ENCODE results near the gene TBL1X.

TBL1X gene

DNA sequence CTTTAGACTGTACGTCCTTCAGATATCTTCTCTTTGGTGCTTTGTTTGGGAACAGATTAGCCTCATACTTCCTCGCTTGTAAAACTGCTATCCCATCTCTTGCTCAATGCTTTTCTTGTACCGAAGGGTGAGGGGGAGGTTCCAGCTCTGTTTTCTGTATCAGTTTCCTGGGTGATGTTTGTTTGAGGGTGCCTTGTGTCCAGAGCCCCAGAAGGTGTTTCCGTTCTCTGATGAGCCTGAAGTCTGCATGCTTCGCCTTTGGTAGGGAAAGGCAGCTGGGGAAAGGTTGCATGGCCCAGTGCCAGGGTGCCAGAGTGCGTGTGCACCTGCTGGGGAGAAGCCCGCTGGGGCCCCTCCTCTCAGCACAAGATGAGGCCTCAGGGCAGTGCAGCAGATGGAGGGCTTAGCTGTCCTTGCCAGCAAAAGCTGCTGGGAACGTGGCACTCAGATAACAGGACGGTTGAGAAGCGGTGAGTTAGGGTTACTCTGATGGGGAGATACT is 73.7 kb downstream of the TBL1X start:
- DNase-seq = peak; percentile 64

DNA sequence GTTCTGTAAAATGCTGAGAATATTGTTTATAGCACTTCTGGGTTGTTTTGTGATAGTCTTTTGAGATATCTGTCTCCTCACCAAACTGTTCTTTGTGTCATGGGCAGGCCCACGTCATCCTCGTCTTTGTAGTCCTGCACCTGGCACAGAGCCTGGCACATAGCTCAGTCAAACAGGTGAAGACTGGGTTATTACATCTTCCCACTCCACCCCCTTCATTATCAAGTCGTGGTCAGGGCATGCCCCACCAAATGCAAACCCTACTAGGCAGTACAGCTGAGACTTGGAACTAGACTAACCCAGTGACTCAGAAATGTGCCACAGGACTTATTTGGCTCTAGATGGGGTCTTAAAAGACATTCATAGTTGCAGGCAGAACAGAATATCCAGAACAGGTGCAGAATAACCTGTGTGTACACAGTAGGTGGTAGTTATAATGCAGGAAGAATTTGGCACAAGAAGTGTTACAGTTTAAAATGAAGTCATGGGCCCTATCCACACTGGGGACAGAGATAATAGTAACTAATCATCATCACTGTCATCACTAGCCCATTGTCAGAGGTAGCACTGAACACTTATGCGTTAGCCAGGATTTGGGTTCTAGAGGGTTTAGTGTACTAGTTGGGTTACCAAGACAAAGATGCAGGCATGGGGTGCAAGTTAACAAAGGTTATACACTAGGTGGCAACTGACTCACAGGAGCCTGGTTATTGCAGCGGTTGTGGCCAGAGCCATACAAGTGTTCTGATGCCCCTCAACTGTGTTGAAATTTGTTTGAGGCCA is 74.9 kb downstream of the TBL1X start:
- DNase-seq = peak; percentile 37

DNA sequence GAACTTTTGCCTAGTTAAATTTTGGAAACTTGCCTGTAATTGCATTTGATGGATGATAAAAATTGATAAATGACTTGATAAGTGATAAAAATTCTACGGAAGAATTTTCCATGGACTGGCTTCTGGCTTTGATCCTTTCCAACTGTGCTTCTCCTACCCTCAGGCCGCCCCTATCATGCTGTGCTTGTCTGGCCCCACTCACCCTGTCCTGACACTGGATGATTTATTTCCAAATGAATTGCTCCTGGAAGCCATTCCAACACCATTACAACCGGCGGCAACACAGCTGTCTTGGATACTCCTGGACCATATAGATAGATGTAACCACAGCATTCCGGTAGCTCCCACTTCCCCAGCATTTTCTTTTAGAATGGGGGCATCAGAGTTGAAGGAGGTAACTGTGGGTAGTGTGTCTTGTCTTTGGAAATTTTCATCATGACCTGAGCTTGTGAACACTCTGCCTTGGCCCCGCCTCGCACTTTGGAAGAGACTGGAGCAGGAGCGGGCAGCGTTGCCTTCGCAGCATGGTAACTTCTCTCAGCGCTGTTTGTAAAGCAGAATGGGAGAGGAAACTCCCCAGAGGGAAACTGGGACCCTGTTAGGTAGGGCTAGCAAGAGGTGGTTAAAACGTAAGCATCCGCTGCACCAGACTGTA is 77.4 kb downstream of the TBL1X start:
- no peak for DNase-seq

DNA sequence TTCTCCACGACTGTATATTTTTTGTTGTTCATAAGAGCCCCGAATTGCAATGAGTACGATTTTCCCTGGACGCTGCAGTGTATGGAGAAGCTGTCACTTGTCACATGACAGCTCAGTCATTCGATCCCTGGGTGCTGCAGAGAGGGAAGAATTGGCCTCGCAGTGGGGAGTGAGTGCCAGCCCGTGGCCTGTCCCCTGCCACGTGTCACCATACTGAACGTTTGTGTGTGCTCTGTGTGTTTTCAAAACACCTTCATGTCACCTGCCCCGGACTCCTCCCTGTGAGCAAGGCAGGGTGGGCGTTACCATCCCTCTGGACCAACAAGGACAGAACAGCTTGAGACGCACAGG is 77.9 kb downstream of the TBL1X start:
- no peak for DNase-seq

DNA sequence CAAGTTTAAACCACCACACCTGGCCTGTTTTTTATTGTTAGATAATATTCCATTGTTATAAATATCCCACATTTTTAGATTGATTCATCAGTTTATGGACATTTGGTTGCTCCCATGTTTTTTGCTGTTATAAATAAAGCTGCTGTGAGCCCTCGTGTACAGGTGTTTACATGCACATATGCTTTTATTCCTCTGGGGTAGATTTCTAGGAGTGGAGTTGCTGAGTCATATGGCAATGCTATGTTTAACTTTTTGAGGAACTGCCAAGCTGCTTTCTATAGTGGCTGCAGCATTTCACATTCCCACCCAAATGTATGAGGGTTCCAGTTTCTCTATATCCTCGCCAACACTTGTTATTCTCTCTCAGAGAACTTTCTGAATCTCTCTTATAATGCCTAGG is 90.5 kb downstream of the TBL1X start:
- DNase-seq = peak; percentile 21

DNA sequence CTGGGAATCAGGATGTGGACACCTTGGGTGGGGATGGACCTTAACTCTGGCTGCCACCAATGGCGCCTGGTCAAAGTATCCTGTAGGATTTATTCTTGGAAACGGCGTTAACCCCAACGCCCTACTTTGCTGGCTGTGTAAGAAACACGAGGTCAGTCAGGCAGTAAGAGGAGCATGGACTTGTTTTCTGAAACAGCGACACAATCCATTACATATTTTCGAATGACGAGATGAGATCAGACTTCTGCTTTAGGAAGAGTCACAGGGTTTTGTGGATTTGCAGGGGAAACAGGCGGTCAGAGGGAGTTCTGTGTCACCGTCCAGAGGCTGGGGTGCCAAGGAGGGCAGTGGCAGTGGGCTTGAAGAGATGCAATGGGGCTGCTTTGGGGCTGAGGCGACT is 92.2 kb downstream of the TBL1X start:
- no peak for DNase-seq

DNA sequence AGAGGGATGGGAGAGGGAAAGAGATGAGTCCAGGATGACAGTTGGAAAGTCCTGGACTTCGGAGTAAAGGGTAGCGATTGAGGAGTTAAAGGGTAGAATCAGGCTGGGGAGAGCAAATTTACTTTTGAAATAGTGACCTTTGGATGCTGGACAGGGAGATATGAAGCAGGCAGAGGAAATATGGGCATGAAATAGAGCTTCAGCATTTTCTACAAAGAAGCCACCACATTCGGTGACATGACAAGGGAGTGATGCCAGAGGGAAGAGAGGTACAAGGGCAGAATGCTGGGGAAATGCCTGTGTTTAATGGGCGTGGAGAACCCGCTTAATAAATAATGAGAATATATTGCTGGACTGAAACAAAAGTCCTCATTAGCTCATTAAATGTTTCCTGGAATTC is 92.7 kb downstream of the TBL1X start:
- no peak for DNase-seq

DNA sequence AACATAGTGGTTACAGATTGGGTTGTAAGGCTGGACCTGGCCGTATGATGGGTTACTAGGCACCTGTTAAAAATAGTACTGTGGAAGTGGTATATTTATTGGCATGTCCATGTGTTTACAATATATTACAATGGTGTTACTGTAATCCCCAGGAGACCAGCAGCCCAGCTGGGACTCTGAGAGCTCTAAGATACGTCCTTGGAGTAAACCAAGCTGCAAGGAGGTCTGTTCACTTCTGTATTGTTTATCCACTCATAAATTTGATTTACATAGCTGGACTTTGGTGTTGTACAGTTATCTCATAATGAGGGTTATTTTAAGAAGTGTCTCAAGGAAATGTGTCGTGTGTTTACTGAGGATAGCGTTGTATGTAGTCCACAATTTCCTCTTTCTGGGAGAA is 93.8 kb downstream of the TBL1X start:
- DNase-seq = no peak

DNA sequence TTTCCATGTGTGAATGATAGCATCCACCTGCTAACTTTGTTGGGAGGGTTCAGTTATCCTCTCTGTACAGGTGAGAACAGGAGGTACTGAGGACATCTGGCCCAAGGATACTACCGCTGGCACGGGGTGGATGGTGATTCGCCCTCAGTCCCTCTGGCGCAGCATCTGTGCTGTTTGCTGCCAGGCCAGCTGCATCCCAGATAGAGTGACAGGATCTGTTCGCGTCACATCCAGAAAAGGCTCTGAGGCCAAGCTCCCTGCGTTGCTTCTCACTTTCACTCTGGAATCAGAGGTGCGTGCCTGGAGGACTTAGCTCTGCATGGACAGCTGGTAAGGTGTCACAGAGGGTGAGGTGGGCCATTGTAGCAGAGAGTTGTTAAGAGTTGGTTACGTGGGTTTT is 95.4 kb downstream of the TBL1X start:
- no peak for DNase-seq

DNA sequence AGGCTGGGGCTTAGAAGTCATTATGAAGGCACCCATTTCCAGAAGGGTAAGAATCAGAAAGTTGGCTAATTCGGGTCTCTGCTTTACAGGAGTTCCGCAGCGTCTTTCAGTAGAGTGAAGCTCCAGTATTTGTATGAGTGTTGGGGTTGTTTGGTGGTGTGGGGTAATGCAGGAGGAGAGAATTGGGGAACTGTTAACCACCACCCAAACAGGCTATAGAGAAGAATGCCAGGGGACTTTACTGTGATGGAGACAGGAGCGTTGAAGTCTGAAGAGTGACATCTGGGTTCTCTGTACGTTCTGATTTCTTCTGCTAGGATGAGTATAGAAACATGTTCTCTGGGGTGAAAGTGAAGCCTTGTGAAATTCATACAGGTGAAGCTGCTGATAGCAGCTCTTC is 96.3 kb downstream of the TBL1X start:
- DNase-seq = no peak

DNA sequence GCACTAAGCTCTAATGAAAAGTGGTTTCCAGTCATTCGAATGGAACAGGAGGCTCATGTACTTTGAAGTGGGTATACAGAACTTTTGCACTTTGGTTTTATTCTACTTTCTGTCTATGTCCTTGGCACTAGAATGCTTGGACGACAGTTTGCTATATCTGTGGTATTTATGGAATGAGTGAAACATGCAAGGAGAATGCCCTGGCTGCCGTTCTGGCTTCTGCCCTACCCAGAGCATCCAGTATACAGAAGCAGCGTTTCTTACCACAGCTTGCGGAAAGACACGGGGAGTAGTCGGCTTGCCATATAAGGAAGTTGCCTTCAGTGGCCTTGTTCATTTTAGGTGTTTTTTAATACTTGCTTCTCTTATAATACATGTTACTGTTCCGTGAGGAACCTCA is 98.0 kb downstream of the TBL1X start:
- DNase-seq = no peak

DNA sequence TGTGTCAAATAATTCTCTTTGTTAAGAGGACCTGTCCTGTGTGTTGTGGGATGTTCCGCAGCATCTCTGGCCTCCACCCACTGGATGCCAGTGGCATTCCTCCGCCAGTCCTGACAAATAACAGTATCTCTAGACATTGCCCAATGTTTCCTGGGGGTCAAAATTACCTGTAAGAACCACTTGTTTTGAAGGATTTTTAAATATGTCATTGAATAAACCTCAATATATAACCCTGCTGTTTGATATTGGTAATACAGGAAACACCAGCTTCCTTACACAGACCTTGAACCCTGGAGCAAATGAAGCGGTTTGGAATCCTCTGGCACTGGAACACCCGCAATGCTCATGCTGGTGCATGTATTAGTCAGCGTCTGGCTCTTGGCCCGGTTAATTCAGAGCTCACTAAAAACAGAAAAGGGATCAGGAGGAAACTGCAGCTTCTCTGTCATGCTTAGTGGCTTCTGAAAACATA is 101.3 kb downstream of the TBL1X start:
- peak; percentile 38 for DNase-seq

DNA sequence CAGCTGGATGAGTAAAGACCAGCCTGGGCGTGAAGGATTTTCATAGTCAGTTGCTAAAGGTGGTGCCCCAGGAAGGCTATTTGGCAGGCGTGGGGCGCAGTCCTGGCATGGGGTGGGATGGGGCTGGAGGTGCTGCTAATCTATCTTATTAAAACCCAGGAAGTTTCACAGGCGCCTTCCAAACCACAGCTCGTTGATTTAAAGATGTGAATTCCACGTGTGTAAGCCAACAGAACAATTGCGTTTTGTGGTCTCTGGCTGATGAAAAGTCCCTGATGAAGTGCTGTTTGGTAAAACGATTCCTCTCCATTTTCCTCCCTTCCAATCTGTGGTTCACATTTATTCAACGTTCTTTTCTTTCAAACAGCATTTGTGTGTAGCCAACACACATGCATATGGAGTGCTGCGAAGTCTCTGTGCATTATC is 105.0 kb downstream of the TBL1X start:
- no peak for DNase-seq

DNA sequence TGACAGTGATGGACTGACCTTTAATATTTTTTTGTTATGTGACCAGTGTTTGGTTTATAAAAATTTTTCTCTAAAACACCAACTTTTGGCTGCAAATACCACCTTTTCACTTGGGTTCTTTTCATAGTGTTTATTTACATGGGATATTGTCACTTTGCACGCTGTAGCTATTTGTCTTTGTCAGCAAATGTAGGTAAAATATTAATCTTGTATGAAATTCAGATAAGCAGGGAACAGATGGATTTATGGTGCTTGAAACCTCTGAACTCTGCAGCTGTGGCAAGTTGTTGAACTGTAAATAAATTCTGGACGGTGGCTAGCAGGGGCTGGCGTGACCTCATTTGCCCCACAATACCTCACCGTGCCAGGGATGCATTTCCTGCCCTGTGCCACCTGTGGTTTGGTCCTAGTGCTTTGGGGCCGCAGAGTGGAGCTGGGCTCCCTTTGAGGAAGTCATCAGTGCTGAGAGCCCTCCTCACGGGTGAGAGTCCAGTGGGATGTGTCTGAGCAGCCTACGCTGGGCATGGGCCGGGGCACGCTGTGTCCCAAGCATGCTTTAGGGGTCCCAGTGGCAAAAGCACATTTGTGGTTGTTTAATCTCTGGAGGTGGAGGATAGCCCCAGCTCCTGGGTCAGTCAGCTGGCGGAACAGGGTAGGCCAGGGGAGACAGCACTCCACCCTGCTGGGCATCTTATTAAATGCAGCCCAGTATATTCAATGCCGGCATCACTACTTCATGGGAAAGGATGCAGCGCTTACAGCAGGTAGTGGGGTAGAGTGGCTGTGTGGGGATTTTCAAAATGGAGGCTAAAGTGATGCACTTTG is 108.6 kb downstream of the TBL1X start:
- DNase-seq = no peak

DNA sequence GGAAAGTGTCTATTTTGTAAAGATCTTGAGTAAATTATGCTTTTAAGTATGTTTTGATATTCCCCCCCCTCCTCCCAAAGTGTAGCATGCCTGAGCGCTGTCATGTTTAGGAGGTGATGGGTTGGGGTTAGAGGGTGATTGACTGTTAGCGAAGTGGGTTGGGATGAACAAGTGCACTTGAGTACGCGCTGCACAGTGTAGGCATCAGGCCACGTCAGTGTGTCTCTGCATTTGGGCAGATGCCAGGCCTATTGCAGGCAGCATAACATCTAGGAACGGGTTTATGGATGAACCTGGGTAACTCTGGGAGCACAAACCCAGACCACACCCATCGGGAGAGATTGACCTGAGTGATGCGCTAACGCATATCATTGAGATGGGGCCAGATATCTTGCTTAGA is 111.2 kb downstream of the TBL1X start:
- DNase-seq = no peak

DNA sequence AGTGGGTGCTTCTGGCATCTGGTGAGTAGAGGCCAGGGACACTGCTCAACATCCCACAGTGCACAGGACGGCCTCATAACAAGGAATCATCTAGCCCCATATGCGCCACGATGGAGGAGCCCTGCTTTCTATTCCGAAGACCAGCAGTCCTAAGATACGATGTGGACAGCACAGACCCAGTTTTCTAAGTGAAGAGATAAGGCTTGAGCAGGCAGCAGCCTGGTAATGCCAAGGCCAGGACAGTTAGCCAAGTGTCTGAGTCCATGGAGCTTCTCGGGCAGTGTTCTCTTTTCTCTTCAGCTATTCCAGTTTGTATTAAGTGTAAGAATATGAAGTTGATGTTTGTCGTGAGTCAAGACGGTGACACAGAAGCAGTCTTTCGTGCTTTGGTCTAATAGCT is 112.7 kb downstream of the TBL1X start:
- no peak for DNase-seq

DNA sequence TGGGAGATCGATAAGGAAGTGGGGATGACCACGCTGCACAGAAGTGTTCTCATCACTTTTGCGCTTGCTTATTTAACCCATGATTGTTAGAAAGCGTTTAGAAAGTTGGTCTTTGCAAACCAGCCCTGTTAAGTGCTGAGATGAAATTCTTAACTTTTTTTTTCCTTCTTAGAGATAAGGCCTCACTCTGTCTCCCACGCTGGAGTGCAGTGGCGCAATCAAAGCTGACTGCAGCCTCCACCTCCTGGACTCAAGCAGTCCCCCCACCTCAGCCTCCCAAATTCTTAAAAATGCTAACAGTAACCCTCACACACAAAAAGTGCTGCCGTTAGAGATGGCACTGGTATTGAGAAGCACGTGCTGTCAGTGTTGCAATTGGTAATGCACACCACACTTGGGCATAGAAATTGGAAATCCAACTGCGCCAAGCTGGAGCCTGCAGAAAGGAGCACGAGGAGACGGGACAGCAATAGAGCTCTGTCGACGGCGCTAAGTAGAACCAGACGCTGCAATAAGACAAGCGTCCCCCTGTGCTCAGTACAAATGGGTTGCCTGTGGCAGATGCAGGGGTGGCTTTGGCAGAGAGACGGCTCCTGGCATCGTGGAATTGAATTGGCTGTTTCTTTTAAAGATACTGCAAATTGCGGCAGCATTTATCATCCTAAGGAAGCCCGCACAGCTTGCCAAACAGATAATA is 113.4 kb downstream of the TBL1X start:
- DNase-seq = no peak

DNA sequence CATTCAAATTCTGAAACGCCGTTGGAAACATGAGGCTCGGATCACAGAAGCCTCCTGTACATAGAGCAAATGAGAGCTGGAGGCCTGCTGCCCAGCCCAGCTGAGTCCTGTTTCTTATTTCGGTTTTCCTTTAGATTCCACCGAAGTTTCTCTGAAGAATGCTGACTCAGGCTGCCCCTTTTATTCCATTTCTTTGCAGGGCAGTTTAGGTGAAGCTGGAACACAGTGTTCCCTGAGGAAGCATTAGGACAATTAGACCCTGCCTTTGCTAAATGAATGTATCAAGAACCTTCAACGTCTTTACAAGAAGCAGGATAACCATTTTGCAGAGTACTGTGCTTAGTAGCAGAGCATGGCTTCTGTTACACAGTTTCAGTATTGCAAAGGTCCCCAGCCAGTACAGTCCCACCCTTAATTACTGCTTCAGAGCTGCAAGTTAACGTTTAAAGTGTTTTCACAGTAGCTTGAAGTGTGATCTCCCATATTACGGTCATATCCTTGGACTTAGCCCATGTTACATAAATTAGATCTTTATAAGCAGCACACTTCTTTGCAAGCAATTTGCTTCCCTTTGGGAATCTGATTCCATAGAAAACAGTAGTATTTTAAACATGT is 117.0 kb downstream of the TBL1X start:
- DNase-seq = no peak

DNA sequence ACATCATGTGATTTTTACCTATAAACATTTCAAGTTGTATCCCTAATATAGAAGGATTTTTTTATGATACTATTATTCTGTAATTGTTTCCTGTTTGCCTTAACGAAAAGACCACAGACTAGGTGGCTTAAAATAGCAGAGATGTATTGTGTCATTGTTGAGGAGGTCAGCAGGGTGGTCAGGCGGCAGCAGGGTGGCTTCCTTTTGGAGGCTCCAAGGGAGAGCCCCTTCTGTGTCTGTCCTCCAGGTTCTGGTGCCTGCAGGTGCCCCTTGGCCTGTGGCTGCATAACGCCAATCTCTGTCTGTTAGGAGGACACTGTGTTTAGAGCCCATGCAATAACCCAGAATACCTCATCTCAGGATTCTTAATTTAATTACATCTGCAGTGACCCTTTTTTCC is 118.1 kb downstream of the TBL1X start:
- no peak for DNase-seq

DNA sequence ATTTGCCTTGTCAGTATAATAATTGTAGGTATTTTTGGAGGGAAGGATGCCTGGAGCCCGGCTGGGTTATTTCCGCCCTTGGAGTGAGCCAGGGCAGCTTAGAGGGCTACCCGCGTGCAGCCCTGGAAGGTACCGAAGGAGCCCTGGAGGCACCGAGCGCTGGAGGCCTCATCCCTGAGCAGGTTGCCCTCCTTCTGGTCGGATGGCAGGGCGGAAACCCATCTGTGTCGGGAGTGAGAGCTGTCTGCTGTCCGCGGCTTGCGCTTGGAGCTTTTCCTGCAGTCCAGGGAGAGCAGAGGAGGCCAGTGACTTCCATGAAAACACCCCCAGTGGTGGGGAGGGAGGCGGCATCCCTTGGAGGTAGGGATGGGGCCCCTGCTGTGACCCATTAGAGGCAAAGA is 122.1 kb downstream of the TBL1X start:
- DNase-seq = no peak

DNA sequence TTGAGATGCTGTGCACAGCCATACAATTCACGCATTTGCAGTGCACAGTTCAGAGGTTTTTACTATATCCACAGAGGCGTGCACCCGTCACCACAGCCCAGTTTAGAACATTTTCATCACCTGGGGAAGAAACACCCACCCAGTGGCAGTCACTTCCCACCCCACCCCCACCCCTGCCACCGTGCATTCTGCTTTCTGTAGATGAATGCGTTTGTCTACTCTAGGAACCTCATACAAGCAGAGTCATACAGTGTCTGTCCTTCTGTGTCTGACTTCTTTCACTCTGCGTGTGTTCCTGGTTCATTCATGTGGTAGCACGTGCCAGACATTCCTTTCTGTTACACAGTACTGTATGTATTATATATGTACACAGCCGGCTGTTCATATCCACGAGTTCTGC is 122.8 kb downstream of the TBL1X start:
- no peak for DNase-seq

DNA sequence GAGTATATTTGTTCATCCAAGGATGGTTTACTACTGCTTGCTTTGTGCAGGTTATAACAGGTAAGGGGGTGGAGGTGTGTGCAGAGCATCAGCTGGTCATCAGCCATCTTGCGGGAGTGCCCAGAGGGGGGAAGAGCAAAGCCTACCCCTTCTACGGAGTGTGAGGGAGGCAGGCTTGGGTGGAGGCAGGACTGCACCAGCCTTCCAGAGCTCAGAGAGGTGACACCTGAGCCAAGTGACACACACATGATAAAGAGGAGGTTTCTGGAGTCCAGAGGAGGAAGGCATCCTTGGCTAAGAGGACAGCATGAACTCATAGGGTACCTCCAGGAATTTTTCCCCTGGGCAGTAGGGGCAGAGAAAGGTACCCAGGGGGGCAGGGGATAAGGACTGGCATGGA is 126.6 kb downstream of the TBL1X start:
- no peak for DNase-seq

DNA sequence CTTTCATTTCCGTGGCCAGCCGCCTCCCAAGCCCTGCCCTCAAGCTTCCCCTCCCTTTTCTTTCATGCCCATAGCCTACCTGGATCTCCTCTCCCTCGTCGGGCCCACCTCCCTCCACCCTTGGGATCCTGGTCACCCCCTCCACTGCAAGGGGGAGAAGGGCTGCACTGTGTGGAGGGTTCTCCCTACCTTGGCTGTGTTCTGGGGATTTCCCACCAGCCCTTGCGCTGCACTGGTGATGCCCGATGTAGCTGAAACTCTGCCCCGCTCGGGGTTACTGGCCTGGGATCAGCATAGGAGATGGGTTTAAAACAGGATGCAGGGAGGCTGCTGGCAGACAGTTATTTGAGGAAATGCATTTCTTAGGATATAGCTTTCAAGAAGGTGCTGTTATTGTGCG is 128.9 kb downstream of the TBL1X start:
- no peak for DNase-seq

All from hematopoietic multipotent progenitor cell treated with erythropoietin and hydrocortisone succinate and interleukin-3 and kit ligand, for 8 days (in vitro differentiated cells).